T-helper 17 cell (primary cell): ENCODE measurements around the gene FAM174C. TPM values are rescaled to one million over a fixed set of nuclear protein-coding genes. Genes with fewer than 3 reads are reported as not detected.

ENCODE experiments used
- ATAC-seq: fragments of 150-1000 bp; cut with Tn5 transposase; 2 replicates; pipeline ENCODE4 v1.10.0; 2021; ENCODE audit warnings: mild to moderate bottlenecking, moderate library complexity
- DNase-seq, 3 donors: peaks; one replicate each; pipeline versions ENCODE4 v3.0.0 to v3.0.0-alpha.2; 2020 to 2021
- H3K9me3 ChIP-seq: one replicate; pipeline ENCODE4 v1.7.0; 2013; ENCODE audit warnings: low read length, mild to moderate bottlenecking; ENCODE audit not compliant: control insufficient read depth, poor library complexity, severe bottlenecking
- H3K27ac Mint-ChIP-seq: one replicate; pipeline ENCODE4 v1.8.0; 2022; ENCODE audit warnings: mild to moderate bottlenecking, moderate library complexity, mixed read lengths
- H3K27me3 Mint-ChIP-seq: one replicate; pipeline ENCODE4 v1.8.0; 2022; ENCODE audit warnings: mixed read lengths
- H3K36me3 Mint-ChIP-seq: one replicate; pipeline ENCODE4 v1.8.0; 2022; ENCODE audit warnings: low read depth, mixed read lengths
- H3K4me1 Mint-ChIP-seq: one replicate; pipeline ENCODE4 v1.8.0; 2022; ENCODE audit warnings: mild to moderate bottlenecking, mixed read lengths
- H3K4me3 Mint-ChIP-seq: one replicate; pipeline ENCODE4 v1.8.0; 2022; ENCODE audit warnings: mild to moderate bottlenecking, moderate library complexity, mixed read lengths
- total RNA-seq, 4 donors: library from RNA in 2 of 4; stranded (reverse) in 2 of 4; gene quantifications; one replicate each; pipeline ENCODE4 v1.2.3 and lab custom pipeline; 2022 to 2026

The FAM174C gene
- 10 to 100 TPM; 40.6 to 43.6 TPM for total RNA-seq
- total RNA-seq (lab: John Stamatoyannopoulos, UW): 21.5 to 24.7 reads per million in 2 donors

DNA sequence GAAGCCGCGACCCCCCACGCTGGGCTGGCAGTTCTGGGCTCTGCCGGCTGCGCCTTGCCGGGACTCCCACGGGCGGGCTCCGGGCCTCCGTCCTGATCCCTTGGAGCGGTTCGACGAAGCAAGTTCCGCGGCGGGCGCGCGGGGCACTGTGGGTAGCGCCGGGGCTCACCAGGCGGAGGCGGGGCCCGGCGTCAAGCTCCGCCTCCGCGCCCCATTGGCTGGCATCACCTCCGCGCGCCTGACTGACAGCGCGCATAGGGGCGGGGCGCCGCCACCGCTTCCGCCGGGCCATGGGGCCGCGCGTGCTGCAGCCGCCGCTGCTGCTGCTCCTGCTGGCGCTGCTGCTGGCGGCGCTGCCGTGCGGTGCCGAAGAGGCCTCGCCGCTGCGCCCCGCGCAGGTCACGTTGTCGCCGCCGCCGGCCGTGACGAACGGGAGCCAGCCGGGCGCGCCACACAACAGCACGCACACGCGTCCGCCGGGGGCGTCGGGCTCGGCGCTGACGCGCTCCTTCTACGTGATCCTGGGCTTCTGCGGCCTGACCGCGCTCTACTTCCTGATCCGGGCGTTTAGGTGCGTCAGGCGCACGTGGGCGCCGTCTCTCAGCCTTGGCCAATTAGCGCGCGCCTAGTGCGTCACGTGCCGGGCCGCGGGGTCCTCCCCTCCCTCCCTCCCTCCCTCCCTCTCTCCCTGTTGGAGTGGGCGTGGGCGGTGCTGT lies at the start of gene FAM174C:
TSS of gene FAM174C (plus strand) at position 271 of the 716 bp plus-strand sequence. CDS start at position 291, 20 bp downstream.
- Mint-ChIP-seq H3K36me3 (peaks cover 4% of the 10 kb centered on the region), H3K4me1 (peaks cover 42% of the 10 kb centered on the region), H3K4me3 (peak within 1 kb of the TSS; percentile 92), H3K27me3 (no peaks in the 10 kb centered on the region), H3K27ac (peak within 1 kb of the TSS; percentile 98)
- ATAC-seq (peak; percentile 83), DNase-seq (peak; percentile 86 to 98 (median 94))
- no peaks in the 10 kb centered on the region for H3K9me3 ChIP-seq

DNA sequence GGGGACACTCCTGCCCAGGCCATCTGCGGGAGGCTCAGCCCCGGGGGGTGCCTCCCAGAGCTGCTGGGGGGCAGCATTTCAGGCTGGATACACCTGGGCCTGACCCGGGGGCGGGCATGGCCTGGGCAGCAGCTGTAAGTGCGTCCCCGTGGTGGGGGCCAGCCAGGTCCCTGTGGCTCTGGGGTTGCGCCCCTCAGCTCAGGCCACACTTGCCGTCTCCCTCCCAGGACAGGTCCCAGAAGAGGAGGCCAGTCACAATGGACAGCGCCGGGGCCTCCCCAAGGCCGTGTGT lies 49.2 kb upstream of the FAM174C start:
- no peak for DNase-seq
- Mint-ChIP-seq H3K27ac (no peak overlapping the region), H3K4me3 (no peak overlapping the region), H3K4me1 (no peaks in the 10 kb centered on the region), H3K27me3 (no peaks in the 10 kb centered on the region), H3K36me3 (no peaks in the 10 kb centered on the region)
- no peaks in the 10 kb centered on the region for H3K9me3 ChIP-seq
- ATAC-seq: no peak

DNA sequence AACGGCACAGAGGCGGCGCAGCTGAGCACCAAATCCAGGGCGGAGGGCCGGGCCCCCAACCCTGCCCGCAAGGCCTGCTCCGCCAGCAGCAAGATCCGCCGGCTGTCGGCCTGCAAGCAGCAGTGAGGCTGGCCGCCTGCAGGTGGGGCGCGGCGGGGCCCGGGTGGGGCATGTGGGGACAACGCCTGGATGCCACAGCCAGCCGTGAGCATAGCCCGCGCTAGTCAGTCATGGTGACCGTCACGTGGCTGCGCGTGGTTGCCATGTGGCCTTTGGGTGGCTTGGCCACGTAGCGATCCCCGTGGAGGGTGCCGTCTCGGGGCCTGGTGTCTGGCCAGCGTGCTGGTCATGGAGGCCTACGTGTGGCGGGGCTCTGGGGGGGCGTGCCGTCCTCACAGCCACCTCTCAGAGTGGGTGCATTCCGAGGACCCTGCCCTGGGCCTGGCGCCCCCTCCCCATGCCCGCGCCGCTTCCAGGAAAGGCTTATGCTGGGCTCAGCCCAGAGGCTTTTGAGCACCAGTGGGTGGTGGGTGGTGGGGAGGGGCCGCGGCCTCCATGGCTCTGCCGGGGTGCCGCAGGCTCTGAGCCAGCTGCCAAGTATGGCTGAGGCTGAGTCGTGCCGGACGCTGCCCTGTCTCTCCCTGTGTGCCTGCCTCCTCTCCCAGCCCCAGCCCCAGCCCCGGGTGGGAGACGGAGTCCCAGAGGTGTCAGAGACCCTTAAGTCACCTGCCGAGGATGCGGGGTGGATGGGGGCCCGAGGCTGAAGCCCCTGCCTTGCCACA lies 48.6 kb upstream of the FAM174C start:
- no peaks in the 10 kb centered on the region for H3K4me1 Mint-ChIP-seq
- ATAC-seq: no peak
- H3K9me3 ChIP-seq: no peaks in the 10 kb centered on the region
- DNase-seq: no peak
- H3K27me3 Mint-ChIP-seq: no peaks in the 10 kb centered on the region
- no peak overlapping the region for H3K27ac Mint-ChIP-seq
- H3K4me3 Mint-ChIP-seq: no peak overlapping the region
- H3K36me3 Mint-ChIP-seq: no peaks in the 10 kb centered on the region

DNA sequence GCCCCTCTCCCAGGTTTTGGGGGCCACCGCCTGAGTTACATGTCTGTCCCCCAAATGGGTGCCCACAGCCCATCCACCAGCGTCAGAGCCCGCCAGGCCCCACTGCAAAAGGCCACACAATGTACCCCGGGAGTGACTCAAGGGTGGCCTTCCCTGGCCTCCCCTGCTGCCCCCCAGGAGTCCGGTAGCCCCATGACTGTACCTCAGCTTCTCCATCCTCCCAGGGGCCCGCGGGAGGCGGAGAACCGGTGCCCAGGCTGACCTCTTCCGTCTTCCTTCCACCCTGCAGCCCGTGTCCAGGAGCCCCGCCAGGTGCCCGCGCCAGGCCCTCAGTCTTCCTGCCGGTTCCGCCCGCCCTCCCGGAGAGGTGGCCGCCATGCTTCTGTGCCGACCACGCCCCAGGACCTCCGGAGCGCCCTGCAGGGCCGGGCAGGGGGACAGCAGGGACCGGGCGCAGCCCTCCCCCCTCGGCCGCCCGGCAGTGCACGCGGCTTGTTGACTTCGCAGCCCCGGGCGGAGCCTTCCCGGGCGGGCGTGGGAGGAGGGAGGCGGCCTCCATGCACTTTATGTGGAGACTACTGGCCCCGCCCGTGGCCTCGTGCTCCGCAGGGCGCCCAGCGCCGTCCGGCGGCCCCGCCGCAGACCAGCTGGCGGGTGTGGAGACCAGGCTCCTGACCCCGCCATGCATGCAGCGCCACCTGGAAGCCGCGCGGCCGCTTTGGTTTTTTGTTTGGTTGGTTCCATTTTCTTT lies 47.9 kb upstream of the FAM174C start:
- H3K27me3 Mint-ChIP-seq: no peaks in the 10 kb centered on the region
- no peaks in the 10 kb centered on the region for H3K36me3 Mint-ChIP-seq
- DNase-seq (no peak), ATAC-seq (no peak)
- no peaks in the 10 kb centered on the region for H3K4me1 Mint-ChIP-seq
- H3K27ac Mint-ChIP-seq: no peak overlapping the region
- H3K4me3 Mint-ChIP-seq: no peak overlapping the region
- no peaks in the 10 kb centered on the region for H3K9me3 ChIP-seq

DNA sequence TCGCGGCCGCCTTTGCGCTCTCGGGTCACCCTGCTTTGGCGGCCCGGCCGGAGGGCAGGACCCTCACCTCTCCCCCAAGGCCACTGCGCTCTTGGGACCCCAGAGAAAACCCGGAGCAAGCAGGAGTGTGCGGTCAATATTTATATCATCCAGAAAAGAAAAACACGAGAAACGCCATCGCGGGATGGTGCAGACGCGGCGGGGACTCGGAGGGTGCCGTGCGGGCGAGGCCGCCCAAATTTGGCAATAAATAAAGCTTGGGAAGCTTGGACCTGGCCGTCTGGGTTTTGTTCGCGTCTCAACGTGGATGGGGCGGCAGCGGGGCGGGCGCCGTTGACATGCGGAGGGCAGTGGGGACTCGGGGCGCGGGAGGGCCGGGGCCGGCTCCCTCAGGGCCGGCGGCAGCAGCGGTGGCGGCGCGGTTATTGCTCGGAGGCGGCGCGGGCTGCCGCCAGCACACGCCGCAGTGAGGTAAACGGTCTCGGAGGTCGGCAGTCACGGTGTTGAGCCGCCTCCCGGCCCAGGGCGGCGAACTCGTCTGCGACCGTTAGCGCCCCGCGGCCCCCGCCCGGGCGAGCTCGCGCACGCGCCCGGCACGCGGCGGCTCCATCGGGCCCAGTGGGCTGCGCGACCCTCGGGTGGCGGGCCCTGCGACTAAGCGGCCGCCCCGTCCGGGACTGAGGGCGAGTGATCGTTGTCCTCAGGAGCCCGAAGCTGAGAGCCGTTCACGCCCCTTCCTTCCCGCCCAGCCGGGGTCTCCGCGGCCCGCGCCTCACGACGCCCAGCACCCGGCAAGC lies 47.0 kb upstream of the FAM174C start:
- no peaks in the 10 kb centered on the region for H3K9me3 ChIP-seq
- DNase-seq: no peak
- Mint-ChIP-seq H3K27me3 (no peaks in the 10 kb centered on the region), H3K27ac (no peak overlapping the region), H3K36me3 (no peaks in the 10 kb centered on the region), H3K4me1 (no peaks in the 10 kb centered on the region), H3K4me3 (no peak overlapping the region)
- ATAC-seq: no peak

DNA sequence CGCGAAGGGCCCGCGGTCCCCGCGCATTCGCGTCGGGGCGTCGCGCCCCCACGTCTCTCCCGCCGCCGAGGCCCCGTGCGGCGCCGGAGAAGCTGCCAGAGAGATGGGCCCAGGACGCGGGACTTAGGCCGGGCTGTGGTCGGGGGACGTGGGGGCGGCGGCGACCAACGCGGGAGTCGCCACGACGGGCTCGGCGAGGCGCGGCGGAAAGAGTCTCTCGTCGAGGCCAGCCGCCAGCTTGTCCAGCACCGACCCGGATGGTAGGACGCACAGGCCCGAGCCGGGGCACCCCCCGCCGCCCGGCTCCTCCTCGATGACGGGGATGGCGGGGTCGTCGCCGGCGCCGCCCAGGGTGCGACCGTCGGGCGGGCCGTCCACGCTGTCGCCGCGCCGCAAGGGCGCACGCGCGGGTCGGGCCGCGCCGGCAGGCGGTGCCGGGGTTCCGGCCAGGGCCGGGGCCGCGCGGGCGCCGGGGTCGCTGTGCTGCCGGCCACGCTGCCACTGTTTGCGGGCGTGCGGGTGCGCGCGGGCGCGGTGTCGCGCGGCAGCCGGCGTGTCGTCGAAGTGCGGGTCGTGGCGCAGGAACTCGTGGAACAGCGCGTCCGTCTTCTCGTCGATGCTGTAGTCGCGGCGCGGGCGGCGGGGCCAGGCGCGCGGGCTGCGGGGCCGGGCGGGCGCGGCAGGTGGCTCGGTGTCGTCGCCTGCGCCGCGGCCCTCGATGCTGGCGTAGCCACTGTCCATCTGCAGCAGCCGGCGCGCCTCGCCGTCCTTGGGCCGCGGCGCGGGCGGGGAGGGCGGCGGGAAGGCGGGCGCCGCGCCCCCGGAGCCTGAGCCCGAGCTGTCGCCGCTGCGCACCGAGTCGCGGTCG lies 46.0 kb upstream of the FAM174C start:
- Mint-ChIP-seq H3K27me3 (no peaks in the 10 kb centered on the region), H3K27ac (no peak overlapping the region), H3K36me3 (no peaks in the 10 kb centered on the region), H3K4me3 (no peak overlapping the region), H3K4me1 (no peaks in the 10 kb centered on the region)
- DNase-seq (no peak), ATAC-seq (no peak)
- no peaks in the 10 kb centered on the region for H3K9me3 ChIP-seq

DNA sequence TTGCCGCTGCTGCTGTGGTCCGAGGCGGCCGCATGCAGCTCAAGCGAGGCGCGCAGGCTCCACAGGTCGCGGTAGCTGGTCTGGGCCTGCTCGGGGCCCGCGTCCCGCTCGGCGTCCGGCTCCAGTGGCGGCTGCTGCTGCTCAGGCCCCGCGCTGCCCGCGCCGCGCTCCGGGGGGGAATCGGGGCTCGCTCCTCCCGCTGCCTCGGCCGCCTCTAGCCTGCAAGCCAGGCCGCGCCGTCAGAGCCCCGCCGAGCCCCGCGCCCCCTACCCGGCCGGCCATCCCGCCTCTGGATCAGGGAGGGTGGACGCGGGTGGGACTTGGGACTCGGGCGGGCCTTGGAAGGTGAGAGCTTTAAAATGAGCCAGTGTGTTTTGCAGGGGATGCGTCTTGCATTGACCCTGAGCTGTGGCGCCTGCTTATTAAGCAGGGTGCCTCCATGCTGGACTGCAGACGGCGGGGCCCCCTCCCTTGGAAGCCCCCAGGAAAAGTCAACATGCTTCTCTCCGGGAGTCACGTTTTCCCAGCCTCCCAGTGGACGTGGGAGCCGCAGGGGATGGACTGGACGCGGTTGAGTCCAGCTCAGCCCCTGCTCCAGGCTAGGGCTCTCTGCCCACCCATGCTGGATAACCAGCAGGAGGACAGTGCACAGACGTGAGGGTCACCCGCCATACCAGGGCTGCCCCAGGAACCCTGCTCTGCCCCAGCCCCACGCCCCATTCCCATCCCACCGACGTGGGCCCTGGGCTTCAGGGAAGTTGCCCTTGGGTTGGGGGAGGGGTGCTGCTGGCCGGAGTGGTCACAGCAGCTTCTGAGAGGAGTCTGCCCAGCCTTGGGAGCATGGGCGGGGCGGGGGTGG lies 45.2 kb upstream of the FAM174C start:
- no peaks in the 10 kb centered on the region for H3K9me3 ChIP-seq
- no peak overlapping the region for H3K4me3 Mint-ChIP-seq
- no peaks in the 10 kb centered on the region for H3K27me3 Mint-ChIP-seq
- DNase-seq: no peak
- ATAC-seq: no peak
- no peaks in the 10 kb centered on the region for H3K4me1 Mint-ChIP-seq
- no peak overlapping the region for H3K27ac Mint-ChIP-seq
- H3K36me3 Mint-ChIP-seq: no peaks in the 10 kb centered on the region

DNA sequence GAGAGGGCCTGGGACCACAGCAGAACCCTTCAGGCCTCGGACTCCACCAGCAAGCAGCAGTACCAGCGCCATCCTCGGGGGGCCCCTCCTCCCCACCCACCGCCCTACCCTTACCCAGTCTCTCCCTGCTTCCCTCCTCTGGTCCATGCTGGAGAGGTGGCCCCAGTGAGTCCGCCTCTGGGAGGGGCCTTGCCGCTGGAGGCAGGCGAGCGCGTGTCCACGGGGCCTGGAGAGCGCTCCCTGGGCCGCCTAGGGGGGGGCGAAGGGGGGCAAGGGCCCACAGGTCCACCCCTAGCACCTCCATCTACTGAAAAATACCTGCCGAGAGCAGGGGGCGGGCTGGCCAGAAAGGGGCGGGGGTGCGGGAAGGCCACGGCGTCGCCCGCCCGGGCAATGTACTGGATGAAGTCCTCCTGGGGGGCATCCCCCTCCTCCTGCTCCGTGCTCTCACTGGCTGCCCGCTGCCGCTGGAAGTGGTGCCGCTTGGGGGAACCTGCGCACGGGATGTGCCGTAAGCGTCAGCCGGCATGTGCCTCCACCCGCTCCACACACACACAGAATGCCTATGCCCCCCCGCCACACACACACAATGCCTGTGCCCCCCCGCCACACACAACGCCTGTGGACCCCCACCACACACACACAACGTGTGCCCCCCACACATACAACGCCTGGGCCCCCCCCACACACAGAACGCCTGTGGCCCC lies 44.4 kb upstream of the FAM174C start:
- Mint-ChIP-seq H3K4me3 (no peak overlapping the region), H3K36me3 (no peaks in the 10 kb centered on the region), H3K27me3 (no peaks in the 10 kb centered on the region), H3K4me1 (no peaks in the 10 kb centered on the region), H3K27ac (no peak overlapping the region)
- DNase-seq (no peak), ATAC-seq (no peak)
- no peaks in the 10 kb centered on the region for H3K9me3 ChIP-seq

DNA sequence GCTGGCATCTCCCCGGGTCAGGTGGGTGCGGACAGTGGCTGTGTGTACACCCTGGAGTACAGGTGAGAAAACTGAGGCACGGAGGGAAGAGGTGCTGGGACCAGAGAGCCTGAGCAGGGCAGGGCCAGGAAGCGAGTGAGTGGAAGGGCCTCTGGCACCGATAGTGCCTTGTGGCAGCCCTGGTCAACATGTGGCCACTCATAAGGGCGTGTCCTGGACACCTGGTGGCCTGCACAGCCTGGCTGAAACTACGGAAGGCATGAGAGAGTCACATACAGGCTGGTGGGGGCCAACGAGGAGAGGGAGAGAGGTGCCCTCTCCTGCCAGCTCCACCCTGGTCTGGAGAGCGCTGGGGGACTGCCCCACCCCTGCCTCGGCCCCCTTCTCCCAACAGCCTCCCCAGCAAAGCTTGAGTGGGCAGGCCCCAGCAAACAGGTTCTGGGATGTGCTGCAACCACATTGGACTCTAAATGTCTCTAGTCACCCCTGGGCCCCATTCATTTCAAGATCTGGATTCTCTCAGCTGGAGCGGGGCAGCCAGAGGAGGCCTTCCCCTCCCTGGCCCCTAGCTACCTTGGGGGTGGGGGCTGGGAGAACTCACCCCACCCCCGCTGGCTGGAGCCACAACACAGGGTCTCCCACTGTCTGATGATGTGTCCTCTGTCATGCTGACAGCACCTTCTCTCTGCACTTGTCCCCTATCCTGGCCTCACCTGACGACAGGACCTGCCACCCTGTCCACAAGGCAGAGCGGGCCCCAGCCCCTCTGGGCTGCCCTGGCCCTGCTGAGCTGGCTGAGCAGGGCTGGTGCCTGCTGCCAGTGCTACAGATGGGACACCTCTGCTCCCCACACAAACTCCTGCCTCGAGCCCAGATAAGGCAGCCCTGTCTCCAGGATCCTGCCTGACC lies 43.3 kb upstream of the FAM174C start:
- H3K9me3 ChIP-seq: no peaks in the 10 kb centered on the region
- H3K27ac Mint-ChIP-seq: no peak overlapping the region
- no peaks in the 10 kb centered on the region for H3K27me3 Mint-ChIP-seq
- ATAC-seq: no peak
- no peaks in the 10 kb centered on the region for H3K4me1 Mint-ChIP-seq
- no peak overlapping the region for H3K4me3 Mint-ChIP-seq
- H3K36me3 Mint-ChIP-seq: no peaks in the 10 kb centered on the region
- DNase-seq: no peak

DNA sequence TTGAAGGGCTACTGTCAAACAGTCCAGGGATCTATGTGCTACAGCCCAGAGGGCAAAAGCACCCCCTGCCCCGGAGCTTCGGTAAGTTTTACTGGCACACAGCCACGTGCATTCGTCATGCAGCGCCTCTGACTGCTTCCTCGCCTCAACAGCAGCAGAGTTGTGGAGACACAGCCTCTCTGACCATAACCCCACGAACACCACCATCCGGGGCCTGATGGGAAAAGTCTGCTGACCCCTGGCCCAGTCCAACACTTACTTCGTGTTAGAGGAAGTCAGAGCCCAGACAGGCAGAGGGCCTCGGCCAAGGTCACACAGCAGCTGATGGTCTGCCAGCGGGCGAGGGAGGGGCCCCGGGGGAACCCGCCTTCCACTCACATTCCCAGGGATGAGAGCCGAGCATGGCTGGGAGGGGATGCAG lies 42.7 kb upstream of the FAM174C start:
- no peaks in the 10 kb centered on the region for H3K9me3 ChIP-seq
- H3K36me3 Mint-ChIP-seq: no peaks in the 10 kb centered on the region
- DNase-seq (no peak), ATAC-seq (no peak)
- H3K4me1 Mint-ChIP-seq: no peaks in the 10 kb centered on the region
- H3K4me3 Mint-ChIP-seq: no peak overlapping the region
- H3K27me3 Mint-ChIP-seq: no peaks in the 10 kb centered on the region
- no peak overlapping the region for H3K27ac Mint-ChIP-seq
